IMR-90 (cell line): Measurements from ENCODE around the gene TCP11. TPM values are rescaled to one million over a fixed set of nuclear protein-coding genes. Genes with fewer than 3 reads are reported as not detected.

Experiments
- ATAC-seq: fragments of 200-7000 bp; cut with Tn5 transposase; 2 replicates; pipeline ENCODE4 v1.9.1; 2020; ENCODE audit warnings: low read depth, mild to moderate bottlenecking, moderate library complexity
- BruUV-seq: library from RNA; stranded (reverse); fragments of 400-500 nt; replicated peaks from 2 replicates; lab custom pipeline; 2021; lab: Mats Ljungman, UMichigan
- CTCF ChIA-PET: fragments of 300-600 bp; formaldehyde crosslinking; extraction: SDS; loops from one replicate; lab custom pipeline; 2021; ENCODE audit warnings: antibody characterized with exemption; lab: Yijun Ruan, JAX
- POLR2A ChIA-PET: fragments of 300-600 bp; sonication (Branson Sonifier 250); formaldehyde crosslinking; loops from one replicate; lab custom pipeline; 2022; ENCODE audit warnings: antibody characterized with exemption; ENCODE audit not compliant: unreplicated experiment; lab: Charles Lee
- DNase-seq: peaks from one replicate; pipeline ENCODE4 v3.0.0; 2013
- H2AFZ ChIP-seq: replicated peaks from 2 replicates; pipeline ENCODE3; 2013; ENCODE audit warnings: low read length, mild to moderate bottlenecking; ENCODE audit not compliant: poor library complexity
- H2AK5ac ChIP-seq: 2 replicates; pipeline ENCODE4 v1.6.1; 2013; ENCODE audit warnings: low read depth, low read length, inconsistent platforms
- H2AK9ac ChIP-seq: replicated peaks from 2 replicates; pipeline ENCODE3; 2013; ENCODE audit warnings: mild to moderate bottlenecking, low read depth, low read length, moderate library complexity; ENCODE audit not compliant: poor library complexity
- H2BK120ac ChIP-seq: 2 replicates; pipeline ENCODE4 v1.6.1; 2013; ENCODE audit warnings: low read depth, low read length, inconsistent platforms
- H2BK15ac ChIP-seq: 3 replicates; pipeline ENCODE4 v1.6.1; 2013; ENCODE audit warnings: low read depth, low read length, inconsistent platforms
- H2BK20ac ChIP-seq: 2 replicates; pipeline ENCODE4 v1.6.1; 2013; ENCODE audit warnings: low read depth, mild to moderate bottlenecking, inconsistent platforms, low read length, moderate library complexity
- H2BK5ac ChIP-seq: 2 replicates; pipeline ENCODE4 v1.6.1; 2013; ENCODE audit warnings: mild to moderate bottlenecking, low read depth, low read length, inconsistent platforms; ENCODE audit not compliant: poor library complexity, severe bottlenecking
- H3K14ac ChIP-seq: replicated peaks from 2 replicates; pipeline ENCODE4 v1.6.1; 2013; ENCODE audit warnings: low read depth, low read length, inconsistent platforms
- H3K18ac ChIP-seq: 2 replicates; pipeline ENCODE4 v1.6.1; 2013; ENCODE audit warnings: low read depth, low read length, control low read depth
- H3K23ac ChIP-seq: 2 replicates; pipeline ENCODE4 v1.6.1; 2013; ENCODE audit warnings: low read depth, low read length, inconsistent platforms
- H3K27ac ChIP-seq: 2 replicates; pipeline ENCODE4 v1.5.1; 2013; ENCODE audit warnings: mild to moderate bottlenecking, control low read depth, low read length; ENCODE audit not compliant: insufficient read depth
- H3K27me3 ChIP-seq: 2 replicates; pipeline ENCODE4 v1.6.1; 2013; ENCODE audit warnings: low read length; ENCODE audit not compliant: control insufficient read depth, insufficient read depth
- H3K36me3 ChIP-seq: 2 replicates; pipeline ENCODE4 v1.6.1; 2013; ENCODE audit warnings: low read length, mixed read lengths; ENCODE audit not compliant: control insufficient read depth, insufficient read depth
- H3K4ac ChIP-seq: 2 replicates; pipeline ENCODE4 v1.6.1; 2013; ENCODE audit warnings: low read depth, low read length, inconsistent platforms
- H3K4me1 ChIP-seq: 2 replicates; pipeline ENCODE4 v1.6.1; 2013; ENCODE audit warnings: low read length, mixed read lengths; ENCODE audit not compliant: control insufficient read depth, insufficient read depth
- H3K4me2 ChIP-seq: 2 replicates; pipeline ENCODE4 v1.6.1; 2013; ENCODE audit warnings: low read depth, mild to moderate bottlenecking, control low read depth, low read length, moderate library complexity
- H3K4me3 ChIP-seq: 2 replicates; pipeline ENCODE4 v1.5.1; 2013; ENCODE audit warnings: low read depth, mild to moderate bottlenecking, control low read depth, low read length, moderate library complexity; ENCODE audit not compliant: insufficient read depth
- H3K56ac ChIP-seq: 2 replicates; pipeline ENCODE4 v1.6.1; 2013; ENCODE audit warnings: low read length, inconsistent platforms; ENCODE audit not compliant: insufficient read depth; ENCODE audit errors: extremely low read depth
- H3K79me1 ChIP-seq, 2 experiments: 2 replicates each; pipeline ENCODE4 v1.6.1; 2013; ENCODE audit warnings: low read length in 2 of 2, inconsistent platforms in 1 of 2, low read depth in 1 of 2
- H3K9ac ChIP-seq: 2 replicates; pipeline ENCODE4 v1.6.1; 2013; ENCODE audit warnings: low read depth, low read length, control low read depth
- H3K9me1 ChIP-seq: 2 replicates; pipeline ENCODE4 v1.6.1; 2013; ENCODE audit warnings: low read length, inconsistent platforms; ENCODE audit not compliant: insufficient read depth
- H3K9me3 ChIP-seq: 2 replicates; pipeline ENCODE4 v1.6.1; 2013; ENCODE audit warnings: low read length; ENCODE audit not compliant: control insufficient read depth, insufficient read depth
- H4K20me1 ChIP-seq: 2 replicates; pipeline ENCODE4 v1.6.1; 2013; ENCODE audit warnings: low read length, inconsistent platforms; ENCODE audit not compliant: insufficient read depth
- H4K5ac ChIP-seq: 2 replicates; pipeline ENCODE4 v1.6.1; 2013; ENCODE audit warnings: mild to moderate bottlenecking, low read depth, low read length, control low read depth
- H4K8ac ChIP-seq, 2 experiments: 2 replicates each; pipeline ENCODE4 v1.6.1; 2013; ENCODE audit warnings: low read depth in 2 of 2, low read length in 2 of 2, control low read depth in 1 of 2, inconsistent platforms in 1 of 2
- H4K91ac ChIP-seq: 2 replicates; pipeline ENCODE4 v1.6.1; 2013; ENCODE audit warnings: low read depth, low read length, inconsistent platforms; ENCODE audit not compliant: insufficient read depth
- BHLHE40 ChIP-seq: fragments of 150-350 bp; IDR thresholded peaks from 2 replicates; pipeline ENCODE4 v1.6.1; 2016; ENCODE audit warnings: mild to moderate bottlenecking, low read depth, low read length
- CEBPB ChIP-seq: IDR thresholded peaks from 2 replicates; pipeline ENCODE4 v1.6.1; 2012; ENCODE audit warnings: low read depth, low read length, improper control_type of control experiment
- CHD1 ChIP-seq: IDR thresholded peaks from 2 replicates; pipeline ENCODE4 v1.6.1; 2012; ENCODE audit warnings: low read depth, low read length, improper control_type of control experiment
- FOS ChIP-seq: fragments of 150-350 bp; IDR thresholded peaks from 2 replicates; pipeline ENCODE4 v1.6.1; 2016; ENCODE audit warnings: low read depth, low read length
- MAFK ChIP-seq: IDR thresholded peaks from 2 replicates; pipeline ENCODE4 v1.6.1; 2012; ENCODE audit warnings: low read depth, low read length, improper control_type of control experiment
- MAZ ChIP-seq: IDR thresholded peaks from 2 replicates; pipeline ENCODE4 v1.6.1; 2012; ENCODE audit warnings: low read depth, mild to moderate bottlenecking, low read length, improper control_type of control experiment, moderate library complexity, borderline replicate concordance
- MXI1 ChIP-seq: IDR thresholded peaks from 2 replicates; pipeline ENCODE4 v1.6.1; 2012; ENCODE audit warnings: low read depth, mild to moderate bottlenecking, low read length, moderate library complexity, borderline replicate concordance
- NFE2L2 ChIP-seq: fragments of 150-350 bp; IDR thresholded peaks from 2 replicates; pipeline ENCODE4 v1.6.1; 2016; ENCODE audit warnings: low read depth, mild to moderate bottlenecking, low read length
- POLR2A ChIP-seq: IDR thresholded peaks from 2 replicates; pipeline ENCODE4 v1.6.1; 2012; ENCODE audit warnings: mild to moderate bottlenecking, low read depth, low read length
- RAD21 ChIP-seq: IDR thresholded peaks from 2 replicates; pipeline ENCODE4 v1.6.1; 2012; ENCODE audit warnings: low read length, improper control_type of control experiment
- RCOR1 ChIP-seq: IDR thresholded peaks from 2 replicates; pipeline ENCODE4 v1.6.1; 2012; ENCODE audit warnings: mild to moderate bottlenecking, low read length, improper control_type of control experiment; ENCODE audit not compliant: insufficient replicate concordance
- RFX5 ChIP-seq: IDR thresholded peaks from 2 replicates; pipeline ENCODE4 v1.8.0; 2012; ENCODE audit warnings: low read depth, mild to moderate bottlenecking, low read length, moderate library complexity
- SMC3 ChIP-seq: fragments of 150-350 bp; IDR thresholded peaks from 2 replicates; pipeline ENCODE4 v1.6.1; 2016; ENCODE audit warnings: low read depth, mild to moderate bottlenecking, antibody characterized with exemption, low read length, moderate library complexity
- WGBS, 2 experiments: methylation state at CpG; one replicate each; pipeline versions ENCODE4 v1.1.5 to v1.1.7; 2013; ENCODE audit warnings: missing lambda C conversion rate in 2 of 2; ENCODE audit not compliant: insufficient read length in 1 of 2; ENCODE audit errors: extremely low coverage in 2 of 2; 5-methylcytosine and 5-hydroxymethylcytosine counted together
- dilution Hi-C: fragments of 300-500 bp; cut with HindIII; formaldehyde crosslinking; loops from one replicate; pipeline ENCODE4 v1.14.3; 2018; ENCODE audit warnings: low sequenced_read_pairs; ENCODE audit not compliant: unreplicated experiment
- in situ Hi-C: fragments of 300-500 bp; cut with MboI; formaldehyde crosslinking; loops from 3 replicates; pipeline ENCODE4 v1.14.3; 2019; ENCODE audit warnings: low sequenced_read_pairs, inconsistent platforms, mixed read lengths
- intact Hi-C: fragments of 100-400 bp; cut with micrococcal nuclease; formaldehyde crosslinking; loops from 2 replicates; pipeline ENCODE4 v1.10.0; 2022
- polyA plus RNA-seq, 3 experiments: library from polyadenylated mRNA; depleted of rRNA; stranded (reverse); fragments of >200 nt; gene quantifications; 2 replicates each; pipeline ENCODE4 v1.2.3, GENCODE V29; 2012; ENCODE audit warnings: low replicate concordance in 1 of 3
- total RNA-seq: library from RNA; depleted of rRNA; stranded (reverse); fragments of >200 nt; gene quantifications from 2 replicates; pipeline ENCODE4 v1.2.3, GENCODE V29; 2012
- TF ChIP-seq, protein P1 (sequence below): fragments of 150-350 bp; IDR thresholded peaks from 2 replicates; pipeline ENCODE4 v1.6.1; 2016; ENCODE audit warnings: low read depth, mild to moderate bottlenecking, low read length, moderate library complexity, borderline replicate concordance
- TF ChIP-seq, protein P2 (sequence below): conservative IDR thresholded peaks from 2 replicates; pipeline ENCODE4 v1.5.1; 2012; ENCODE audit warnings: mild to moderate bottlenecking, low read depth, low read length, improper control_type of control experiment
- TF ChIP-seq, protein P3 (sequence below): fragments of 150-350 bp; IDR thresholded peaks from 2 replicates; pipeline ENCODE4 v1.6.1; 2017; ENCODE audit warnings: mild to moderate bottlenecking, antibody characterized with exemption, low read length, low read depth

TCP11 gene
- total and polyA plus RNA-seq, 2 of the 4 experiments (the other 2 are of a cell fraction), result 0.34 to 0.36 TPM

DNA sequence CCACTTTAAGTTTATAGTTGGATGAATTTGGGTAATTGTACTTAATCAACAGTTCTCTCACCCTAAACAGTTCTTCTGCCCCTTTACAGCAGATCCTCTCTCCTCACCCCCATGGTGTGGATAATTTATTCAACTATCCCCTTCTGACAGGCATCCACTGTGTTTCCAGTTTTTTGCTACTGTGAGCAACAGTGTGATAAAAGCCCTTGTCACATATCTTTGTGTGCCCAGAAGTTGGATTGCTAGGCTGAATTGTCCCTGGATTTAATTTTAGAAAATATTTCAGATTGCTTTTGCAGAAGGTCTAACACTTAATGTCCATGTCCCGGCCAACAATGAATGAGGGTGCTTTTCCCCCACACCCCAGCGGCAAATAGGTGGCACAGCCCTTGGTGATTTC, 42.1 kb upstream of the TCP11 start:
- peaks cover 21% of the 10 kb centered on the region for H3K9me1 ChIP-seq
- H3K9me3 ChIP-seq, result no peaks in the 10 kb centered on the region
- H3K27me3 ChIP-seq, result no peaks in the 10 kb centered on the region
- dilution Hi-C loops (no loop called here), intact Hi-C loops (no loop called here), in situ Hi-C loops (no loop called here)
- H2BK120ac ChIP-seq, result 0 out of 2 replicates have a peak overlapping the region, but pooled peaks have one; percentile 11
- H3K4ac ChIP-seq, result no peak overlapping the region
- POLR2A ChIA-PET, result no interaction called here
- no CpG with 5 or more reads among the region's 2 CpGs for WGBS, 2 experiments
- H4K5ac ChIP-seq, result no peak overlapping the region
- H2AFZ ChIP-seq, result no peak overlapping the region
- no peak overlapping the region for H3K27ac ChIP-seq
- H3K23ac ChIP-seq, result no peak overlapping the region
- ATAC-seq (no peak), DNase-seq (no peak)
- no peak overlapping the region for H3K4me2 ChIP-seq
- H2AK5ac ChIP-seq, result no peak overlapping the region
- H3K4me1 ChIP-seq, result peaks cover 34% of the 10 kb centered on the region
- H4K91ac ChIP-seq, result no peak overlapping the region
- TF ChIP-seq, protein P1, sequence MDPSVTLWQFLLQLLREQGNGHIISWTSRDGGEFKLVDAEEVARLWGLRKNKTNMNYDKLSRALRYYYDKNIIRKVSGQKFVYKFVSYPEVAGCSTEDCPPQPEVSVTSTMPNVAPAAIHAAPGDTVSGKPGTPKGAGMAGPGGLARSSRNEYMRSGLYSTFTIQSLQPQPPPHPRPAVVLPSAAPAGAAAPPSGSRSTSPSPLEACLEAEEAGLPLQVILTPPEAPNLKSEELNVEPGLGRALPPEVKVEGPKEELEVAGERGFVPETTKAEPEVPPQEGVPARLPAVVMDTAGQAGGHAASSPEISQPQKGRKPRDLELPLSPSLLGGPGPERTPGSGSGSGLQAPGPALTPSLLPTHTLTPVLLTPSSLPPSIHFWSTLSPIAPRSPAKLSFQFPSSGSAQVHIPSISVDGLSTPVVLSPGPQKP, result no peak
- TF ChIP-seq MAZ (no peak), RFX5 (no peak), NFE2L2 (no peak), FOS (no peak), BHLHE40 (no peak), SMC3 (no peak), RAD21 (no peak), POLR2A (no peak), CEBPB (no peak), RCOR1 (no peak), CHD1 (no peak), MXI1 (no peak), MAFK (no peak)
- TF ChIP-seq, protein P2, sequence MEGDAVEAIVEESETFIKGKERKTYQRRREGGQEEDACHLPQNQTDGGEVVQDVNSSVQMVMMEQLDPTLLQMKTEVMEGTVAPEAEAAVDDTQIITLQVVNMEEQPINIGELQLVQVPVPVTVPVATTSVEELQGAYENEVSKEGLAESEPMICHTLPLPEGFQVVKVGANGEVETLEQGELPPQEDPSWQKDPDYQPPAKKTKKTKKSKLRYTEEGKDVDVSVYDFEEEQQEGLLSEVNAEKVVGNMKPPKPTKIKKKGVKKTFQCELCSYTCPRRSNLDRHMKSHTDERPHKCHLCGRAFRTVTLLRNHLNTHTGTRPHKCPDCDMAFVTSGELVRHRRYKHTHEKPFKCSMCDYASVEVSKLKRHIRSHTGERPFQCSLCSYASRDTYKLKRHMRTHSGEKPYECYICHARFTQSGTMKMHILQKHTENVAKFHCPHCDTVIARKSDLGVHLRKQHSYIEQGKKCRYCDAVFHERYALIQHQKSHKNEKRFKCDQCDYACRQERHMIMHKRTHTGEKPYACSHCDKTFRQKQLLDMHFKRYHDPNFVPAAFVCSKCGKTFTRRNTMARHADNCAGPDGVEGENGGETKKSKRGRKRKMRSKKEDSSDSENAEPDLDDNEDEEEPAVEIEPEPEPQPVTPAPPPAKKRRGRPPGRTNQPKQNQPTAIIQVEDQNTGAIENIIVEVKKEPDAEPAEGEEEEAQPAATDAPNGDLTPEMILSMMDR, result no peak
- TF ChIP-seq, protein P3, sequence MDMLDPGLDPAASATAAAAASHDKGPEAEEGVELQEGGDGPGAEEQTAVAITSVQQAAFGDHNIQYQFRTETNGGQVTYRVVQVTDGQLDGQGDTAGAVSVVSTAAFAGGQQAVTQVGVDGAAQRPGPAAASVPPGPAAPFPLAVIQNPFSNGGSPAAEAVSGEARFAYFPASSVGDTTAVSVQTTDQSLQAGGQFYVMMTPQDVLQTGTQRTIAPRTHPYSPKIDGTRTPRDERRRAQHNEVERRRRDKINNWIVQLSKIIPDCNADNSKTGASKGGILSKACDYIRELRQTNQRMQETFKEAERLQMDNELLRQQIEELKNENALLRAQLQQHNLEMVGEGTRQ, result no peak
- H3K4me3 ChIP-seq, result no peak overlapping the region
- H2BK15ac ChIP-seq, result no peak overlapping the region
- H3K79me1 ChIP-seq, result 0 out of 4 replicates have a peak, but pooled peaks cover 0 to 2% of the 10 kb centered on the region in 2 experiments
- no peak overlapping the region for H2AK9ac ChIP-seq
- H2BK20ac ChIP-seq, result no peak overlapping the region
- no peak overlapping the region for H3K9ac ChIP-seq
- no peaks in the 10 kb centered on the region for H4K20me1 ChIP-seq
- no peak overlapping the region for H3K18ac ChIP-seq
- no peaks in the 10 kb centered on the region for H3K36me3 ChIP-seq
- CTCF ChIA-PET, result no interaction called here
- H3K14ac ChIP-seq, result no peak overlapping the region
- H3K56ac ChIP-seq, result no peak overlapping the region
- no peak overlapping the region for H4K8ac ChIP-seq
- no TSS peak for BruUV-seq
- H2BK5ac ChIP-seq, result no peak overlapping the region
